Measurements from ENCODE around the gene ADCY7. TPM values are rescaled to one million over a fixed set of nuclear protein-coding genes. Genes with fewer than 3 reads are reported as not detected.

ADCY7 gene
- total RNA-seq: 10 to 100 TPM in 3 of 4 donors, 1 to 10 TPM in 1; 4.6 to 44.9 (median 14.1) TPM

DNA sequence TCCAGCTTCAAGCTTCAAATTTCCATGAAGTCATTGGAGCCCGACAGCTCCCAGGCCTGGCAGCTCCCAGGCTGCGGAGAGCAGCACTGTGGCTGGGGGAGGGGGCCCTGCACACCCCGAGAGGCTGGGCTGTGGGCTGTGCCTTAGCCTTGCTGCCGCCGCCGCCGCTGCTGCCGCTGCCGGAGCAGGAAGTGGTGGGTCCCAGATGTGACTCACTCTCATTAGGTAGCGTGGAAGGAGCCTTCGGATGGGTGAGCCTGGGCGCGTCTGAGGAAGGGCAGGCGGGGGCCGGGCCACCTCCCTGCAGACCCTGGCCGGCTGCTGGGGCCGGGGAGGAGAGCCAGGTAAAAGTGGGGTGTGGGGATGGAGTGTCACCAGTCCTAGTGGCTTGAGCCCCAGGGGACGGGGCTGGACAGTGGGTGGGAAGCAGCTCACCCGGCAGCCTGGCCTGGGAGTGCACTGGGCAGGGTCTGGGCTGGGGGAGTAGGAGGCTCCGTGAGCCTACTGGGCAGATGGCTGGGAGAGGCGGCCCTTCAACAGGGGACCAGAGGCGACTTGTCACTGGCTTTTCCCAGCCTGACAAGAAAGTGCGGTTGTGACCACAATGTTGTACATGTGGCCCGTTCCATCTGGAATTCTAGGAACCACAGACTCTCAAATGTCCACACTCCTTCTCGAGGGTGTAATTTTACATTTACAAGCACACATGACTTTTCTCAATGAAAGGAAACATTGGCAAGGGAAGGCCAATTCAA lies at the start of gene ADCY7:
ADCY7 (plus strand) TSS at position 215 of the 755 bp plus-strand sequence. CDS start 21,629 bp downstream, outside the sequence.
- 3 to 17% methylated on average over 9 to 25 of the region's 25 CpGs for whole genome bisulfite sequencing, 2 donors (ENCODE audit: low coverage in 1 of 2)
- in situ Hi-C loops (cut with MboI; ENCODE audit: low pct_ligation_motif_present in 1 of 4, low pct_unique_long_range_greater_than_20kb in 1 of 4, low sequenced_read_pairs in 3 of 4): no loop called here
- no peaks in the 10 kb centered on the region for H3K36me3 ChIP-seq
- intact Hi-C loops (cut with DNase I; ENCODE audit: low total_unique reads): no loop called here
- TF ChIP-seq POLR2AphosphoS5 (IDR thresholded peaks at IDR 0.05): peak in 2 of 3 donors; percentile 53 to 71
- TF ChIP-seq, protein P1, sequence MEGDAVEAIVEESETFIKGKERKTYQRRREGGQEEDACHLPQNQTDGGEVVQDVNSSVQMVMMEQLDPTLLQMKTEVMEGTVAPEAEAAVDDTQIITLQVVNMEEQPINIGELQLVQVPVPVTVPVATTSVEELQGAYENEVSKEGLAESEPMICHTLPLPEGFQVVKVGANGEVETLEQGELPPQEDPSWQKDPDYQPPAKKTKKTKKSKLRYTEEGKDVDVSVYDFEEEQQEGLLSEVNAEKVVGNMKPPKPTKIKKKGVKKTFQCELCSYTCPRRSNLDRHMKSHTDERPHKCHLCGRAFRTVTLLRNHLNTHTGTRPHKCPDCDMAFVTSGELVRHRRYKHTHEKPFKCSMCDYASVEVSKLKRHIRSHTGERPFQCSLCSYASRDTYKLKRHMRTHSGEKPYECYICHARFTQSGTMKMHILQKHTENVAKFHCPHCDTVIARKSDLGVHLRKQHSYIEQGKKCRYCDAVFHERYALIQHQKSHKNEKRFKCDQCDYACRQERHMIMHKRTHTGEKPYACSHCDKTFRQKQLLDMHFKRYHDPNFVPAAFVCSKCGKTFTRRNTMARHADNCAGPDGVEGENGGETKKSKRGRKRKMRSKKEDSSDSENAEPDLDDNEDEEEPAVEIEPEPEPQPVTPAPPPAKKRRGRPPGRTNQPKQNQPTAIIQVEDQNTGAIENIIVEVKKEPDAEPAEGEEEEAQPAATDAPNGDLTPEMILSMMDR (IDR thresholded peaks at IDR 0.05): no peak
- peak; percentile 38 for TF ChIP-seq POLR2A (IDR thresholded peaks at IDR 0.05)
- TF ChIP-seq EP300 (IDR thresholded peaks at IDR 0.05; ENCODE audit: low read depth): no peak
- no peaks in the 10 kb centered on the region for H3K27me3 ChIP-seq
- H3K27ac ChIP-seq: peak within 1 kb of the TSS; percentile 68 to 83 (median 74)
- peaks cover 9 to 38% (median 21%) of the 10 kb centered on the region in 4 donors for H3K4me1 ChIP-seq
- no peaks in the 10 kb centered on the region for H3K9me3 ChIP-seq
- peak within 1 kb of the TSS in 3 of 4 donors; percentile 1 to 47 (median 28) for H3K4me3 ChIP-seq
- DNase-seq: peak; percentile 85

DNA sequence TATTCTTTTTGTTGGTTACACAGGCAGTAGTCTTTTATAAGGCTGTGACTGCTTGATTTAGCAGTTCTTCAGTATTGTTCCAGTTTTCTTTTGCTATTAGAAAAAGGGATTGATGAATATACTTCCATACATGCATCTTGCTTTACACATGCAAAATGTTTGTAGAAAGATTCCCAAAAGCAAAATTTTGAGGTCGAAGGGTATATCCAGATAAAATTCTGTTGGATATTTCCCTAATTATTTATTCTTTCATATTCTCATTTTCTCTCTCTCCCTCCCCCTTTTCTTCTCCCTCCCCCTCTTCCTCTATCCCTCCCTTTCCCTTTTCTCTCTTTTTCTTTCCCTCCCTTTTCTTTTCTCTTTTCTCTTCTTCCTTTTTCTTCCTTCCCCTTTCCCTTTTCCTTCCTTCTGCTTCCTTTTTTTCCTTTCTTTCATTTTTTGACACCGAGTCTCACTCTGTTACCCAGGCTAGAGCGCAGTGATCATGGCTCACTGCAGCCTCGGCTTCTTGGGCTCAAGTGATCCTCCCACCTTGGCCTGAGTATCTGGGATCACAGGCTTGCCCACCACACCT lies 46.9 kb upstream of the ADCY7 start:
- DNase-seq: no peak
- Histone ChIP-seq H3K9me3 (no peaks in the 10 kb centered on the region), H3K27ac (no peak overlapping the region), H3K36me3 (peaks cover 0 to 33% (median 13%) of the 10 kb centered on the region in 4 donors), H3K4me1 (no peaks in the 10 kb centered on the region), H3K4me3 (no peak overlapping the region), H3K27me3 (no peaks in the 10 kb centered on the region)
- WGBS, 2 donors (ENCODE audit: low coverage in 1 of 2): 93 to 96% methylated on average over 3 to 4 of the region's 4 CpGs
- TF ChIP-seq POLR2A (IDR thresholded peaks at IDR 0.05): no peak
- no peak for TF ChIP-seq EP300 (IDR thresholded peaks at IDR 0.05; ENCODE audit: low read depth)
- TF ChIP-seq, protein P1 (IDR thresholded peaks at IDR 0.05): no peak
- no peak for TF ChIP-seq POLR2AphosphoS5 (IDR thresholded peaks at IDR 0.05)
- in situ Hi-C loops (cut with MboI; ENCODE audit: low pct_ligation_motif_present in 1 of 4, low pct_unique_long_range_greater_than_20kb in 1 of 4, low sequenced_read_pairs in 3 of 4) (loop anchor here (10.0 kb wide), 2 partner anchors 135 to 195 kb away; partner anchors contain the start of gene CNEP1R1 (in 3 of the 4)), intact Hi-C loops (cut with DNase I; ENCODE audit: low total_unique reads) (loop anchor here (10.0 kb wide), 1 partner anchor 145 kb away; the partner anchor contains the start of gene BRD7)

DNA sequence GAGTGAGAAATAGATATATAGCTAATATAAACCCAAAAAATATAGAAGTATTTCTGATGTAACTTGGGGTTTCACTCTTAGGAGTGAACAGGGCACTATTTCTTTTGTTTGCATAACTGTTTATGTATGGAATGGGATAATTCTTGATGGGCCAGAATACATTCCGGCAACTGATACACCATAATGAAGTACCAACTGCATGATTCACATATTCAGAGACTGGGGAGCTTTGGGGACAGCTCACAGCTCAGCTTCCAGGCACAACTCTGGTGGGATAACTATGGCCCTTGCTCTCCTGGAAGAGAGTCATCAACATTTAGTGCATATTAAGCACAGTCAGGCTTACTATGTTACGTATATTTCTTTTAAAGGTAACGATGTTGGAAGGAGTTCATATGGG lies 42.1 kb upstream of the ADCY7 start:
- Histone ChIP-seq H3K9me3 (no peaks in the 10 kb centered on the region), H3K4me1 (no peaks in the 10 kb centered on the region), H3K27me3 (no peaks in the 10 kb centered on the region), H3K27ac (no peak overlapping the region), H3K4me3 (no peak overlapping the region), H3K36me3 (peaks cover 0 to 31% (median 14%) of the 10 kb centered on the region in 4 donors)
- in situ Hi-C loops (cut with MboI; ENCODE audit: low pct_ligation_motif_present in 1 of 4, low pct_unique_long_range_greater_than_20kb in 1 of 4, low sequenced_read_pairs in 3 of 4) (no loop called here), intact Hi-C loops (cut with DNase I; ENCODE audit: low total_unique reads) (no loop called here)
- no peak for DNase-seq
- TF ChIP-seq, protein P1 (IDR thresholded peaks at IDR 0.05): no peak
- no peak for TF ChIP-seq EP300 (IDR thresholded peaks at IDR 0.05; ENCODE audit: low read depth)
- no peak for TF ChIP-seq POLR2A (IDR thresholded peaks at IDR 0.05)
- no peak for TF ChIP-seq POLR2AphosphoS5 (IDR thresholded peaks at IDR 0.05)
- 89 to 100% methylated on average over 2 to 3 of the region's 3 CpGs for whole genome bisulfite sequencing, 2 donors (ENCODE audit: low coverage in 1 of 2)

DNA sequence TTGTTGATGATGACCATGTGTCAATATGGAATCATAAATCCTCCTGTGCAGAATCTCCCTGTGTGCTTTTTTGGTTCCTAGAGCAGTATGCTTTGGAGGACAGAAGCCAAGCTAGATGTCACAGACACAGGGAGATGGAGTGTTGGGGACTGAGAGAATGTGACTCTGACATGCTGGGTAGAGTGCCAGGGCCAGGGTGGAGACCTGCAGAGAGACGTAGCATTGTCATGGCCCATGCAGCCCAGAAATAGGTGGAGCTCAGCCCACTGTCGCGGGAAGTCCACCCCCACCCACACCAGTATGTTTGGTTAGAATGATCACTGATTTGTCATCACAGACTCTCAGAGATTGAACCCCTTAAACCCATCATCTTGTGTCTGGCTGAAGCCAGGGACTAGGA lies 39.2 kb upstream of the ADCY7 start:
- no peak for TF ChIP-seq EP300 (IDR thresholded peaks at IDR 0.05; ENCODE audit: low read depth)
- TF ChIP-seq POLR2AphosphoS5 (IDR thresholded peaks at IDR 0.05): no peak
- TF ChIP-seq, protein P1 (IDR thresholded peaks at IDR 0.05): no peak
- TF ChIP-seq POLR2A (IDR thresholded peaks at IDR 0.05): no peak
- in situ Hi-C loops (cut with MboI; ENCODE audit: low pct_ligation_motif_present in 1 of 4, low pct_unique_long_range_greater_than_20kb in 1 of 4, low sequenced_read_pairs in 3 of 4): loop anchor here in 2 of 4 donors (25.0 kb wide), 2 partner anchors 135 to 435 kb away; partner anchors contain the start of gene BRD7 (in 1 of the 2)
- Histone ChIP-seq H3K27me3 (no peaks in the 10 kb centered on the region), H3K4me1 (no peaks in the 10 kb centered on the region), H3K9me3 (no peaks in the 10 kb centered on the region), H3K27ac (no peak overlapping the region), H3K4me3 (no peak overlapping the region), H3K36me3 (peaks cover 0 to 33% (median 16%) of the 10 kb centered on the region in 4 donors)
- intact Hi-C loops (cut with DNase I; ENCODE audit: low total_unique reads): no loop called here
- WGBS, 2 donors (ENCODE audit: low coverage in 1 of 2): 94% methylated on average over 3 of the region's 3 CpGs; no CpG with 5 or more reads in 1 of the 2 donors
- DNase-seq: no peak
